MCF 10A (cell line): Measurements from ENCODE around the gene BORCS6. TPM values are rescaled to one million over a fixed set of nuclear protein-coding genes. Genes with fewer than 3 reads are reported as not detected.
A peak's percentile ranks its signal among the peaks of the same experiment; 100 is the strongest.

Source experiments
- BruUV-seq: library from RNA; stranded (reverse); fragments of 400-500 nt; replicated peaks from 2 replicates; lab custom pipeline; 2021; lab: Mats Ljungman, UMichigan
- CTCF ChIA-PET: fragments of 300-600 bp; sonication (Branson Sonifier 250); formaldehyde crosslinking; extraction: SDS; loops from one replicate; lab custom pipeline; 2021; ENCODE audit warnings: antibody characterized with exemption, inconsistent platforms; lab: Yijun Ruan, JAX
- POLR2A ChIA-PET: fragments of 300-600, 350-650 bp; sonication (Branson Sonifier 250); formaldehyde crosslinking; extraction: SDS; loops from one replicate; lab custom pipeline; 2020; ENCODE audit warnings: antibody characterized with exemption, inconsistent platforms; lab: Yijun Ruan, JAX
- DNase-seq: peaks from one replicate; pipeline ENCODE4 v3.0.0-alpha.2; 2018; ENCODE audit not compliant: unreplicated experiment
- H3K27ac Mint-ChIP-seq: one replicate; pipeline ENCODE4 v1.8.0; 2022; ENCODE audit warnings: mild to moderate bottlenecking, low read depth, mixed read lengths; ENCODE audit not compliant: unreplicated experiment
- H3K27me3 Mint-ChIP-seq: one replicate; pipeline ENCODE4 v1.8.0; 2022; ENCODE audit warnings: mixed read lengths; ENCODE audit not compliant: insufficient read depth, unreplicated experiment
- H3K36me3 Mint-ChIP-seq: one replicate; pipeline ENCODE4 v1.8.0; 2022; ENCODE audit warnings: mild to moderate bottlenecking, moderate library complexity, mixed read lengths; ENCODE audit not compliant: insufficient read depth, unreplicated experiment
- H3K4me1 Mint-ChIP-seq: one replicate; pipeline ENCODE4 v1.8.0; 2022; ENCODE audit warnings: mixed read lengths; ENCODE audit not compliant: insufficient read depth, unreplicated experiment
- H3K4me3 Mint-ChIP-seq: one replicate; pipeline ENCODE4 v1.8.0; 2022; ENCODE audit warnings: mild to moderate bottlenecking, moderate library complexity, mixed read lengths; ENCODE audit not compliant: unreplicated experiment
- H3K9me3 Mint-ChIP-seq: one replicate; pipeline ENCODE4 v1.8.0; 2022; ENCODE audit warnings: mixed read lengths; ENCODE audit not compliant: unreplicated experiment
- intact Hi-C: fragments of 100-400 bp; cut with micrococcal nuclease; formaldehyde crosslinking; loops from 2 replicates; pipeline ENCODE4 v1.14.1; 2022
- total RNA-seq: library from RNA; stranded (reverse); gene quantifications from 2 replicates; pipeline ENCODE4 v1.2.3, GENCODE V29; 2022
- TF ChIP-seq, protein P1 (sequence below): fragments of 200-600 bp; IDR thresholded peaks from one replicate; pipeline ENCODE4 v1.8.0; 2022; ENCODE audit warnings: antibody characterized with exemption, mild to moderate bottlenecking; ENCODE audit not compliant: unreplicated experiment

BORCS6 gene
- total RNA-seq, 1 experiment from 2014 or later, result 4.4 TPM

- Mint-ChIP-seq H3K27me3 (no peaks in the 10 kb centered on the region), H3K27ac (peak overlapping the region; percentile 35), H3K4me1 (peaks cover 18% of the 10 kb centered on the region), H3K36me3 (no peaks in the 10 kb centered on the region), H3K4me3 (no peak overlapping the region), H3K9me3 (no peaks in the 10 kb centered on the region)
- DNase-seq, result no peak
- TF ChIP-seq, protein P1, sequence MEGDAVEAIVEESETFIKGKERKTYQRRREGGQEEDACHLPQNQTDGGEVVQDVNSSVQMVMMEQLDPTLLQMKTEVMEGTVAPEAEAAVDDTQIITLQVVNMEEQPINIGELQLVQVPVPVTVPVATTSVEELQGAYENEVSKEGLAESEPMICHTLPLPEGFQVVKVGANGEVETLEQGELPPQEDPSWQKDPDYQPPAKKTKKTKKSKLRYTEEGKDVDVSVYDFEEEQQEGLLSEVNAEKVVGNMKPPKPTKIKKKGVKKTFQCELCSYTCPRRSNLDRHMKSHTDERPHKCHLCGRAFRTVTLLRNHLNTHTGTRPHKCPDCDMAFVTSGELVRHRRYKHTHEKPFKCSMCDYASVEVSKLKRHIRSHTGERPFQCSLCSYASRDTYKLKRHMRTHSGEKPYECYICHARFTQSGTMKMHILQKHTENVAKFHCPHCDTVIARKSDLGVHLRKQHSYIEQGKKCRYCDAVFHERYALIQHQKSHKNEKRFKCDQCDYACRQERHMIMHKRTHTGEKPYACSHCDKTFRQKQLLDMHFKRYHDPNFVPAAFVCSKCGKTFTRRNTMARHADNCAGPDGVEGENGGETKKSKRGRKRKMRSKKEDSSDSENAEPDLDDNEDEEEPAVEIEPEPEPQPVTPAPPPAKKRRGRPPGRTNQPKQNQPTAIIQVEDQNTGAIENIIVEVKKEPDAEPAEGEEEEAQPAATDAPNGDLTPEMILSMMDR, result no peak
- ChIA-PET POLR2A (interaction anchor here (0.9 to 19.5 kb wide), 3 partner anchors 7 to 10 kb away, joined by 4 to 429 read pairs (median 429); partner anchors contain the start of gene PER1), CTCF (interaction anchor here (0.6 kb wide), 4 partner anchors 32 to 568 kb away, joined by 3 to 4 read pairs (median 4); partner anchors contain the start of gene CD68)
- intact Hi-C loops, result no loop called here
- BruUV-seq, result no TSS peak
Observed at GRCh38 chr17:8147141-8147804, 42.7 kb downstream of the BORCS6 start.

GRCh38 chr17:8146381-8147140 is 43.4 kb downstream of the BORCS6 start:
- no peaks in the 10 kb centered on the region for H3K27me3 Mint-ChIP-seq
- ChIA-PET CTCF (interaction anchor here (0.5 to 1.7 kb wide), 5 partner anchors 12 to 84 kb away, joined by 3 to 6 read pairs (median 3); no protein-coding TSS in a partner anchor), POLR2A (interaction anchor here (0.6 to 19.5 kb wide), 3 partner anchors 7 to 45 kb away, joined by 3 to 429 read pairs (median 429); partner anchors contain the start of gene PER1)
- intact Hi-C loops, result no loop called here
- H3K9me3 Mint-ChIP-seq, result no peaks in the 10 kb centered on the region
- H3K27ac Mint-ChIP-seq, result peak overlapping the region; percentile 19
- H3K36me3 Mint-ChIP-seq, result no peaks in the 10 kb centered on the region
- TF ChIP-seq, protein P1, result no peak
- BruUV-seq, result no TSS peak
- peaks cover 21% of the 10 kb centered on the region for H3K4me1 Mint-ChIP-seq
- no peak for DNase-seq
- H3K4me3 Mint-ChIP-seq, result no peak overlapping the region

DNA sequence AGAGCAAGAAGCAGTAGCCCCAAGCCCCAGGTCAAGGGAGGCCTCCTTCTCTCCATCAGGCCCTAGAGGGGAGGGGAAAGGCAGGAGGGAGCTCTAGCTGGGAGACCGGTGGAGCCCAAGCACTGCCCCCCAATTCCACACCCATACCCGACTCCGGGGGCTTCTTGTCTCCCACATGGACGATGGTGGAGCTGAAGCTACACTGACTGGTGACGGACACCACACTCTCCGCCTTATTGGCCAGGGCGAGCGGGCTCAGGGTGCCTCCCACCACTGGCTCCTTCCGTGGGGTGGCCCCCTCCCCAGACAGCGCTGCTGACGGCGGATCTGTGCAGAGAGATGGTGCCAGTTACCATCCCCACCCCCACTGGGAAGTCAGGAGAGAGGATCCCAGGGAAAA is 44.2 kb downstream of the BORCS6 start:
- no peaks in the 10 kb centered on the region for H3K36me3 Mint-ChIP-seq
- DNase-seq, result no peak
- H3K27me3 Mint-ChIP-seq, result no peaks in the 10 kb centered on the region
- POLR2A ChIA-PET, result interaction anchor here (1.3 to 19.5 kb wide), 3 partner anchors 8 to 26 kb away, joined by 3 to 429 read pairs (median 429); partner anchors contain the start of gene PER1
- TF ChIP-seq, protein P1, result no peak
- CTCF ChIA-PET, result interaction anchor here (0.5 to 1.7 kb wide), 2 partner anchors 13 to 85 kb away, joined by 3 to 6 read pairs; no protein-coding TSS in a partner anchor
- no peak overlapping the region for H3K27ac Mint-ChIP-seq
- H3K4me1 Mint-ChIP-seq, result peaks cover 29% of the 10 kb centered on the region
- peak overlapping the region; percentile 44 for H3K4me3 Mint-ChIP-seq
- H3K9me3 Mint-ChIP-seq, result no peaks in the 10 kb centered on the region
- intact Hi-C loops, result no loop called here
- BruUV-seq, result no TSS peak
